Activated T-cell treated with anti-CD3 and anti-CD28 coated beads for 48 hours (primary cell): ENCODE data around the gene ATXN10.

Experiments
- DNase-seq: peaks from one replicate; pipeline ENCODE4 v3.0.0-alpha.2; 2020; ENCODE audit warnings: low read depth

Gene ATXN10

DNA sequence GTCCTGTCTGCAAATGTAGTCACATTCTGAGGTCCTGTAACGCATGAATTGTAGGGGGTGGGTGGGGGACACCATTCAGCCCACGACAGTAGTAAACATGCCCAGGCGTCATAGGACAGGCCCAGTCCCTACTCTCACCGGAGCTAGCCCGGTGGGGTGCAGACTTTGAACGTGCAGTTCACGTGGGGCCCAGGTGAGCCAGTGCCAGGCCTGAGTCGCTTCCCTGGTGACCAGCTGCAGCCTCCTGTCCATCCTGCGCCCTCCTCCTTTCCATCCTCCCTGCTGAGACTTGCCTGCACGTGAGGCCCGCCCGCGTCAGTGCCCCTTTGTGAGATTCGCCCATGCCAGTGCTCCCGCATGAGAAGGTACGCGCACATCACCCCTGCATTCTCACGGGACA lies 188.6 kb downstream of the ATXN10 start:
- no peak for DNase-seq

GRCh38 chr22:45861259-45861658 lies 189.6 kb downstream of the ATXN10 start:
- no peak for DNase-seq

GRCh38 chr22:45863981-45864751 lies 192.5 kb downstream of the ATXN10 start:
- DNase-seq, result peak; percentile 73

GRCh38 chr22:45864959-45865476 lies 193.4 kb downstream of the ATXN10 start:
- no peak for DNase-seq

DNA sequence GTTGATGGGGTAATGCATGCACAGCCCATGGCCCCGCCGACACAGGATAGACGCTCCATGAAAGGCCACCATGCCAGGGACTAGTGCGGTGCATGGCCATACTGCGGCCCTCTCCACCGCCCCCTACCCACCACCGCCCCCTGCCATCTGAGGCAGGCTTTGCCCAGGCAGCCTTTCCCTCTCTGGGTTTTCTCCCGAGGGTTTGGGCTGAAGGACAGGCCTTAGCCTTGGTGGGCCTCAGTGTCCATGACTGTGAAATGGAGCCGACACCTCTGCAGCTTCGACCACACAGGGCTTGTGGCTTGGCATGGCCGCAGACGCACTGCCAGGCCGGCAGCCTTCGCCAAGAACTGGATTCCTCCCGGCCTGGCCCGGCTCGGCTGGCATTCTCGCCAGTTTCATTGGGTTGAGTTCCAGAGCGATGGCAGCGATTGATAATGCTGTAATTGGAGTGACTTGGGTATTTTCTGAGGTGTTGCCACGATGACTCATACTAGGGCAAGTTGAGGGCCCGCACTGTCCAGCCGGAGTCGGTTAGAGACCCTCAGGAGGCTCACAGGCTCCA lies 194.0 kb downstream of the ATXN10 start:
- no peak for DNase-seq

- no peak for DNase-seq
These were observed 194.6 kb downstream of the ATXN10 start for GRCh38 chr22:45866126-45866645.

GRCh38 chr22:45866646-45867117 lies 195.0 kb downstream of the ATXN10 start:
- DNase-seq, result no peak

GRCh38 chr22:45867118-45867905 lies 195.7 kb downstream of the ATXN10 start:
- no peak for DNase-seq

GRCh38 chr22:45867906-45868555 lies 196.4 kb downstream of the ATXN10 start:
- DNase-seq, result no peak

DNA sequence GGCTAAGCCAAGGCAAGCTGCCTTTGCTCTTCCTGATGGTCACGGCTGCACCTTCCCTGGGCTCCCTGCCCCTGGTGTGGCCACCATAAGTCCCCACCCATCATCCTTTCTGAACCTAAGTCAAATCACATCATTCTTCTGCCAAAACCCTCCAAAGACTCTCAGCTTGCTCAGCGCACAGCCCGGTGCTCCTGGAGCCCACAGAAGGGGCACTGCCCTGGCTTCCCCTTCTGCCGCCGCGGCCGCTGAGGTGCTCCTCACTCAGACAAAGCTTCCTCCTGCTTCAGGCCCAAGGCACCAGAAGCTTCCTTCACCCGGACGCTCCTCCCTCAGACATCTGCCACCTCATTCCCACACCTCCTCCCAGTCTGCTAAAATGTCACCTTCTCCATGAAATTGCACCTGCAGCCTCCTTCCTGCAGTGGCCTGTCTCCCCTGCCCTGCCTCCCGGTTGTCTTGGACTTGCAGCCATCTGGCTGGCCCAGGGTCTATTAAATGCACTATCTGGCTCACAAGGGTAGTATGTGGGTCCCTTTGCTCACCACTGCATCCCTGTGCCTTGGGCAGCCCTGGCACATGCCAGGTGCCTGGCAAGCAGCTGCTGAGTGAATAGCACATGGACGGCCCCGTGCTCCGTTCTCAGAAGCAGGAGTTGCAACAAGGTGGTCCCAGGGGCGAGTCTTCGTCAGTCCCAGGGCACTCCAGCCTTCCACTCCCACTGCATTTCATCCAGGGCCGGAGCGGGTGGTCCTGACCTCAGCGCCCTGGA lies 197.1 kb downstream of the ATXN10 start:
- no peak for DNase-seq

GRCh38 chr22:45869340-45869847 lies 197.8 kb downstream of the ATXN10 start:
- no peak for DNase-seq

- DNase-seq, result no peak
These were observed 198.4 kb downstream of the ATXN10 start for GRCh38 chr22:45870011-45870410.

- no peak for DNase-seq
These were observed 200.1 kb downstream of the ATXN10 start for GRCh38 chr22:45871721-45872120.

DNA sequence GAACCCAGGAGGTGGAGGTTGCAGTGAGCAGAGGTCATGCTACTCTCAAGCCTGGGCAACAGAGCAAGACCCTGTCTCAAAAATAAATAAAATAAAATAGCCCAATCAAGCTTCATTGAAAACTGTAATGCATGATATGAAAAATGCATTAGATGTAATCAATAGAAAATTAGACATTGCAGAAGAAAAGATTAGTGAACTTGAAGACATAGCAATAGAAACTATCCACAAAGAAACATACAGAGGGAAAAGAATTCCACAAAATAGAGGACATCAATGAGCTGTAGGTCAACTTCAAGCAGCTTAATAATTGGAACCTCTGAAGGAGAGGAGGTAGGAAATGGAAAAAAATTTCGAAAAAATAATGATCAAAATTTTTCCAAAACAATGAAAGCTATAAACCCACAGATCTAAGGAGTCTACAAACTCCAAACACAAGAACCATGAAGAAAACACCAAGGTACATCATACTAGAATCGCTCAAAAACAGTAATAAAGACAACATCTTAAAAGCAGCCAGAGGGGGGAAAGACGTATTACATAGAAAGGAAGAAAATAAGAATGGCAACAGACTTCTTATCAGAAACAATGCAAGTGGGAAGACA lies 201.1 kb downstream of the ATXN10 start:
- DNase-seq, result no peak

DNA sequence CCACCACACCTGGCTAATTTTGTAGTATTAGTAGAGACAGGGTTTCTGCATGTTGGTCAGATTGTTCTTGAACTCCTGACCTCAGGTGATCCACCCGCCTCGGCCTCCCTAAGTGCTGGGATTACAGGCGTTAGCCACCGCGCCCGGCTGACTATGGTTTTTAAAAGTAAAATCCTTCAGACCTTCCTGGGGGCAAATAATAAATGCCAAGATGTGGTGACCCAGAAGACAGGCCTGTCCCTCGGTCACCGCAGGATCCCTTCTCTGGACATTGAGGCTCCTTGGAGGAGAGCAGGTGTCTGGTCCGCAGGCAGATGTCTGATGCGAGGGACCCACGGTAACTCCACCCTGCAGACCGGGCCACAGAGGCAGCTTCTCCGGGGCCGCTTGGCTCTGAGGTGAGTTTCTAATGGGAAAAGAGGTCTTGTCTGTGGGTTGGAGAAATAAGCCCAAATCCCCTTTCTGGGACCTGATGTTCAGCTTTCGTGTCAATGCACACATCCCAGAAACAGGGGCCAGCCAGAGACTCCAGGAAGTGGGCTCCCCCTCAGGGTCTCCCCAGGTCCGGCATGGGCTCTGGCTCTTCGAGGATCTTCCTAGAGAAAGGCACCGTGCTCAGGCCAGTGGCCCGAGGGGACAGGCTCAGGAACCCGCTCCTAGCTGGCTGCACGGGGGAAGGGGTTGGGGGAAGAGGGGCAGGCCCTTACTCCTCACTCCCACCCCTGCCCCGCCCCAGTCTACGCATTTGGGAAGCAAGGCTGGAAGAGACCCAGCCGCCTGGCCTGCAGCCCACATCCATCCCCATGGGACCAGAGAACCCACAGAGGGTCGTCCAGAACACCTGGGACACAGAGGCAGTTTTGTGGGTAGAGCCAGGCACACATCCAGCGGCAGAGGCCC lies 204.8 kb downstream of the ATXN10 start:
- DNase-seq, result no peak

GRCh38 chr22:45877036-45877380 lies 205.4 kb downstream of the ATXN10 start:
- DNase-seq, result no peak

- no peak for DNase-seq
These were observed 206.0 kb downstream of the ATXN10 start for GRCh38 chr22:45877651-45878050.

DNA sequence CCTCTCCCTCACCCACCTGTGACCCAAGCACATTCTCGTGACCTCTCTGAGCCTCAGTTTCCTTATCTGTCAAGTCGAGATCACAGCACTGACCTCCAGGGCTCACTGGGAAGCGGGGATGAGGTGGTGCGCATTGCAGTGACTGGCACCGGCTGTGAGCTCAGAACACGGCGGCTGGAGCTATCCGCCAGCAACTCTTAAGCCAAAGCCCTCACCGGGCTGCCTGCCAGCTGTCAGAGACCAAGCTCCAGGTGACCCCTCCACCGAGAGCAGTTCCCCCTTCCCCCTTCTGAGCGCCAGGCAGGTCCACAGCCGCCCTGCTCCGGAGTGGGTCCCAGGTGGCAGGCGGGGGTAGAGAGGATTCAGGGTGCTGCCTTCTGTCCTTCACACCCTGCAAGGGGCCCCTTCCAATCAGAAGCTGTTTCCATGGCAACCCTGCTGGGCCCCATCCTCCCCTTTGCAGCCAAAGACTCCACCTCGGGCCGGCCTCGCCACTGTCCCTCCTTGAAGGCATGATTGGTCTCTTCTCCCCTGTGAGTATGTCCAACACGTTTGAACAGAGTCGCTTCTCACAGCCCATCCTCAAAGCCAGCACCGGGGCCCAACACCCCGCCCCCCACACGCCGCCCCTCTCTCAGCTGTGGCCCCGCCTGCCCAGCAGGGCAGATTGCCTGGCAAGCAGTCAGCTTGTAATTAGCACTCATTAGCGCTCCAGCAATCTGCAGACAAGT lies 206.6 kb downstream of the ATXN10 start:
- no peak for DNase-seq
